H1 (cell line): ENCODE results near the gene NT5DC1. TPM values are rescaled to one million over a fixed set of nuclear protein-coding genes. Genes with fewer than 3 reads are reported as not detected.

Experiments
- CTCF ChIA-PET: fragments of 300-600 bp; sonication (Branson Sonifier 250); formaldehyde crosslinking; loops from one replicate; lab custom pipeline; 2021; ENCODE audit not compliant: partially characterized antibody; lab: Charles Lee
- POLR2A ChIA-PET: fragments of 300-600 bp; sonication (Branson Sonifier 250); formaldehyde crosslinking; loops from one replicate; lab custom pipeline; 2021; ENCODE audit warnings: inconsistent platforms; ENCODE audit not compliant: partially characterized antibody; lab: Charles Lee
- DNase-seq, 2 experiments: peaks; one replicate each; pipeline versions ENCODE4 v3.0.0 to v3.0.0-alpha.2; 2010 to 2022; ENCODE audit warnings: low spot score in 2 of 2, low read depth in 1 of 2, mixed read lengths in 1 of 2
- FAIRE-seq: peaks from 2 replicates; lab custom pipeline; 2011; peaks lifted over from hg19 to GRCh38; lab: Jason Lieb, UNC
- H2AFZ ChIP-seq: 2 replicates; pipeline ENCODE4 v1.8.1; 2012; ENCODE audit warnings: low read length, inconsistent platforms
- H2AK5ac ChIP-seq: 2 replicates; pipeline ENCODE4 v1.6.1; 2013; ENCODE audit warnings: low read depth, low read length
- H2BK120ac ChIP-seq: replicated peaks from 2 replicates; pipeline ENCODE3; 2013; ENCODE audit warnings: low read depth, low read length, inconsistent platforms
- H2BK12ac ChIP-seq: 2 replicates; pipeline ENCODE4 v1.6.1; 2013; ENCODE audit warnings: low read depth, low read length
- H2BK15ac ChIP-seq: 2 replicates; pipeline ENCODE4 v1.6.1; 2013; ENCODE audit warnings: low read length
- H2BK20ac ChIP-seq: 2 replicates; pipeline ENCODE4 v1.6.1; 2013; ENCODE audit warnings: low read length
- H2BK5ac ChIP-seq: 2 replicates; pipeline ENCODE4 v1.6.1; 2013; ENCODE audit warnings: low read depth, low read length
- H3K14ac ChIP-seq: 2 replicates; pipeline ENCODE4 v1.6.1; 2013; ENCODE audit warnings: inconsistent platforms; ENCODE audit not compliant: insufficient read length
- H3K18ac ChIP-seq: 2 replicates; pipeline ENCODE4 v1.6.1; 2013; ENCODE audit warnings: low read length; ENCODE audit errors: extremely low read depth
- H3K23ac ChIP-seq: 2 replicates; pipeline ENCODE4 v1.6.1; 2013; ENCODE audit warnings: inconsistent platforms; ENCODE audit not compliant: insufficient read length
- H3K23me2 ChIP-seq: 2 replicates; pipeline ENCODE4 v1.6.1; 2013; ENCODE audit warnings: low read depth, low read length
- H3K27ac ChIP-seq: 2 replicates; pipeline ENCODE4 v1.6.1; 2011; ENCODE audit warnings: low read depth, low read length, inconsistent platforms
- H3K27me3 ChIP-seq, 4 experiments: replicated peaks in 1 of 4; 1 replicate in 1 of 4; 2 replicates in 3 of 4; pipeline versions ENCODE4 v1.6.1 to v1.8.1; 2011 to 2013; ENCODE audit warnings: low read length in 3 of 4, mild to moderate bottlenecking in 3 of 4, inconsistent platforms in 2 of 4, mixed read lengths in 2 of 4, moderate library complexity in 1 of 4; ENCODE audit not compliant: control insufficient read depth in 3 of 4, insufficient read depth in 3 of 4; ENCODE audit errors: extremely low read depth in 1 of 4
- H3K36me3 ChIP-seq, 4 experiments: 2 replicates each; pipeline versions ENCODE4 v1.6.1 to v1.8.1; 2011 to 2013; ENCODE audit warnings: mild to moderate bottlenecking in 4 of 4, low read length in 3 of 4, moderate library complexity in 2 of 4, control low read depth in 1 of 4, inconsistent platforms in 1 of 4; ENCODE audit not compliant: insufficient read depth in 4 of 4, control insufficient read depth in 2 of 4
- H3K4ac ChIP-seq: replicated peaks from 2 replicates; pipeline ENCODE3; 2013; ENCODE audit warnings: low read length, low read depth, mixed read lengths, inconsistent platforms; ENCODE audit not compliant: insufficient read length
- H3K4me1 ChIP-seq, 4 experiments: replicated peaks in 1 of 4; 1 replicate in 1 of 4; 2 replicates in 3 of 4; pipeline versions ENCODE4 v1.6.1 to v1.8.1; 2011 to 2013; ENCODE audit warnings: low read length in 3 of 4, inconsistent platforms in 2 of 4, mixed read lengths in 1 of 4; ENCODE audit not compliant: insufficient read depth in 4 of 4, control insufficient read depth in 3 of 4
- H3K4me2 ChIP-seq, 2 experiments: 2 replicates each; pipeline versions ENCODE4 v1.6.1 to v1.8.1; 2011 to 2013; ENCODE audit warnings: low read depth in 2 of 2, low read length in 2 of 2, control low read depth in 1 of 2, inconsistent platforms in 1 of 2, mild to moderate bottlenecking in 1 of 2; ENCODE audit not compliant: insufficient read depth in 1 of 2
- H3K4me3 ChIP-seq, 4 experiments: fragments of 200-600, 300-600 bp in 1 of 4; sonication (generic), shearing (Covaris generic), sonication (Bioruptor Twin) in 1 of 4; 2 replicates each; pipeline versions ENCODE4 v1.5.1 to v1.8.1; 2011 to 2016; ENCODE audit warnings: low read length in 4 of 4, low read depth in 3 of 4, control low read depth in 2 of 4, inconsistent platforms in 2 of 4, mild to moderate bottlenecking in 2 of 4, mixed read lengths in 1 of 4, moderate library complexity in 1 of 4; ENCODE audit not compliant: insufficient read depth in 2 of 4; ENCODE audit errors: extremely low read depth in 1 of 4
- H3K56ac ChIP-seq: replicated peaks from 2 replicates; pipeline ENCODE3; 2013; ENCODE audit warnings: low read depth, mild to moderate bottlenecking, mixed read lengths, low read length, inconsistent platforms; ENCODE audit not compliant: insufficient read length
- H3K79me1 ChIP-seq: 2 replicates; pipeline ENCODE4 v1.6.1; 2013; ENCODE audit warnings: low read depth, low read length, control low read depth
- H3K79me2 ChIP-seq, 2 experiments: 2 replicates each; pipeline versions ENCODE4 v1.6.1 to v1.8.1; 2012 to 2013; ENCODE audit warnings: low read length in 2 of 2, mild to moderate bottlenecking in 2 of 2, inconsistent platforms in 1 of 2; ENCODE audit not compliant: insufficient read depth in 2 of 2, control insufficient read depth in 1 of 2
- H3K9ac ChIP-seq, 4 experiments: replicated peaks in 1 of 4; 1 replicate in 1 of 4; 2 replicates in 3 of 4; pipeline versions ENCODE4 v1.6.1 to v1.8.1; 2011 to 2013; ENCODE audit warnings: low read depth in 3 of 4, low read length in 3 of 4, control low read depth in 2 of 4, mild to moderate bottlenecking in 2 of 4, moderate library complexity in 2 of 4, inconsistent platforms in 1 of 4; ENCODE audit errors: extremely low read depth in 1 of 4
- H3K9me3 ChIP-seq, 2 experiments: 2 replicates each; pipeline versions ENCODE4 v1.6.1 to v1.8.1; 2012 to 2013; ENCODE audit warnings: mild to moderate bottlenecking in 2 of 2, moderate library complexity in 2 of 2, control low read depth in 1 of 2, inconsistent platforms in 1 of 2, low read depth in 1 of 2, low read length in 1 of 2, mixed read lengths in 1 of 2; ENCODE audit not compliant: insufficient read depth in 2 of 2
- H4K20me1 ChIP-seq, 2 experiments: replicated peaks in 1 of 2; 2 replicates each; pipeline versions ENCODE3 to v1.8.1; 2011 to 2013; ENCODE audit warnings: inconsistent platforms in 2 of 2, low read length in 2 of 2, mild to moderate bottlenecking in 1 of 2; ENCODE audit not compliant: insufficient read depth in 2 of 2, control insufficient read depth in 1 of 2
- H4K5ac ChIP-seq: 2 replicates; pipeline ENCODE4 v1.6.1; 2013; ENCODE audit warnings: low read length, low read depth, mixed read lengths, inconsistent platforms; ENCODE audit not compliant: insufficient read length
- H4K8ac ChIP-seq: 2 replicates; pipeline ENCODE4 v1.8.0; 2013; ENCODE audit warnings: mild to moderate bottlenecking, moderate library complexity, low read length, inconsistent platforms; ENCODE audit not compliant: insufficient read depth; ENCODE audit errors: extremely low read depth
- H4K91ac ChIP-seq: replicated peaks from 2 replicates; pipeline ENCODE3; 2013; ENCODE audit warnings: low read length, mixed read lengths, inconsistent platforms; ENCODE audit not compliant: insufficient read length
- ASH2L ChIP-seq: fragments of 200-600, 300-600 bp; sonication (generic); IDR thresholded peaks from one replicate; pipeline ENCODE4 v1.7.1; 2017; ENCODE audit warnings: low read length
- BRCA1 ChIP-seq: IDR thresholded peaks from 2 replicates; pipeline ENCODE4 v1.6.1; 2012; ENCODE audit warnings: low read depth, low read length, improper control_type of control experiment
- CEBPB ChIP-seq: IDR thresholded peaks from 2 replicates; pipeline ENCODE4 v1.6.1; 2012; ENCODE audit warnings: low read depth, low read length
- CREB1 ChIP-seq: IDR thresholded peaks from 2 replicates; pipeline ENCODE4 v1.6.1; 2012; ENCODE audit warnings: inconsistent platforms
- EP300 ChIP-seq, 2 experiments: IDR thresholded peaks; 1 replicate in 1 of 2; 2 replicates in 1 of 2; pipeline ENCODE4 v1.6.1; 2011 to 2012; ENCODE audit warnings: low read depth in 2 of 2, low read length in 2 of 2, mild to moderate bottlenecking in 2 of 2, borderline replicate concordance in 1 of 2, inconsistent platforms in 1 of 2, moderate library complexity in 1 of 2
- EZH2 ChIP-seq: fragments of 200-600 bp; sonication (generic); IDR thresholded peaks from 2 replicates; pipeline ENCODE4 v1.7.1; 2012; ENCODE audit warnings: low read depth, mild to moderate bottlenecking, moderate library complexity, low read length, inconsistent platforms; ENCODE audit not compliant: severe bottlenecking
- RFX5 ChIP-seq: IDR thresholded peaks from 2 replicates; pipeline ENCODE4 v1.6.1; 2011; ENCODE audit warnings: low read depth, low read length, improper control_type of control experiment, borderline replicate concordance
- SIN3A ChIP-seq, 2 experiments: IDR thresholded peaks in 1 of 2; conservative IDR thresholded peaks in 1 of 2; 2 replicates each; pipeline ENCODE4 v1.6.1; 2011 to 2012; ENCODE audit warnings: low read length in 2 of 2, improper control_type of control experiment in 1 of 2, low read depth in 1 of 2, mild to moderate bottlenecking in 1 of 2
- SP2 ChIP-seq: IDR thresholded peaks from 2 replicates; pipeline ENCODE4 v1.6.1; 2012; ENCODE audit warnings: mild to moderate bottlenecking, low read length, inconsistent platforms
- SP4 ChIP-seq: IDR thresholded peaks from 2 replicates; pipeline ENCODE4 v1.6.1; 2012; ENCODE audit warnings: low read length, inconsistent platforms
- TAF1 ChIP-seq: IDR thresholded peaks from 2 replicates; pipeline ENCODE4 v1.6.1; 2011; ENCODE audit warnings: mild to moderate bottlenecking, low read depth, low read length
- WGBS, 2 experiments: shearing (Covaris generic) in 1 of 2; methylation state at CpG; one replicate each; pipeline versions ENCODE4 v1.1.6 to v1.1.7; 2013 to 2015; ENCODE audit warnings: low lambda C conversion rate in 2 of 2, mixed read lengths in 2 of 2, inconsistent platforms in 1 of 2, low coverage in 1 of 2, missing lambda C conversion rate in 1 of 2; ENCODE audit not compliant: insufficient replicate concordance in 2 of 2, insufficient coverage in 1 of 2, insufficient read length in 1 of 2; ENCODE audit errors: extremely low coverage in 1 of 2, missing lambda C conversion rate in 1 of 2; 5-methylcytosine and 5-hydroxymethylcytosine counted together
- polyA plus RNA-seq, 7 experiments: library from polyadenylated mRNA; depleted of rRNA in 3 of 7; stranded (reverse) in 5 of 7; unstranded in 2 of 7; fragments of >200 nt in 5 of 7; fragments of 200-250 nt in 2 of 7; gene quantifications; 1 replicate in 5 of 7; 2 replicates in 1 of 7; 4 replicates in 1 of 7; pipeline versions ENCODE4 v1.2.1 to v1.2.3, GENCODE V29; 2011 to 2013; ENCODE audit warnings: missing spikeins in 2 of 7, mixed read lengths in 2 of 7
- total RNA-seq: library from RNA; stranded (reverse); fragmentation: NEBNext Ultra II Directional; extraction: Animal tissue kit (Norgen Biotek cat#: 25700); gene quantifications from 2 replicates; pipeline ENCODE4 v1.2.1, GENCODE V29; 2021
- TF ChIP-seq, protein P1 (sequence below): IDR thresholded peaks from 2 replicates; pipeline ENCODE4 v1.6.1; 2011; ENCODE audit warnings: low read length, improper control_type of control experiment

Gene NT5DC1
- total and polyA plus RNA-seq, 2 of the 8 experiments (the other 6 are each of a cell fraction or from before 2014, with no cell fraction given), result 25.3 to 72.7 TPM

- H3K18ac ChIP-seq, result no peak overlapping the region
- no peaks in the 10 kb centered on the region for H3K9me3 ChIP-seq
- no peak overlapping the region for H3K56ac ChIP-seq
- peaks cover 2 to 12% (median 4%) of the 10 kb centered on the region in 4 experiments; a peak in 3 of 8 replicates for H3K36me3 ChIP-seq
- WGBS, 2 experiments, result 73% methylated on average over 3 of the region's 3 CpGs; no CpG with 5 or more reads in 1 of the 2 experiments
- no peak overlapping the region for H4K5ac ChIP-seq
- H4K91ac ChIP-seq, result no peak overlapping the region
- H3K14ac ChIP-seq, result no peak overlapping the region
- H2BK120ac ChIP-seq, result no peak overlapping the region
- H2AK5ac ChIP-seq, result no peak overlapping the region
- DNase-seq (no peak), FAIRE-seq (no peak)
- no peak overlapping the region for H3K4ac ChIP-seq
- peak overlapping the region in 3 of 4 experiments; percentile 5 to 56 (median 8); a peak in 2 of 7 replicates for H3K9ac ChIP-seq
- H3K79me2 ChIP-seq, result peaks cover 10 to 47% of the 10 kb centered on the region in 2 experiments
- peaks cover 6% of the 10 kb centered on the region for H3K79me1 ChIP-seq
- CTCF ChIA-PET, result interaction anchor here (1.2 to 5.3 kb wide), 4 partner anchors 9 to 284 kb away, joined by 3 to 32 read pairs (median 4); no protein-coding TSS in a partner anchor
- H3K27ac ChIP-seq, result no peak overlapping the region
- H2BK15ac ChIP-seq, result no peak overlapping the region
- H3K23ac ChIP-seq, result no peak overlapping the region
- no peak overlapping the region for H2BK20ac ChIP-seq
- peaks cover 10 to 16% of the 10 kb centered on the region in 2 experiments for H4K20me1 ChIP-seq
- H3K4me1 ChIP-seq, result peaks cover 3 to 12% (median 12%) of the 10 kb centered on the region in 4 experiments; a peak in 5 of 7 replicates
- no peak for TF ChIP-seq TAF1
- TF ChIP-seq EZH2, result no peak
- no peak for TF ChIP-seq SP2
- TF ChIP-seq, protein P1, sequence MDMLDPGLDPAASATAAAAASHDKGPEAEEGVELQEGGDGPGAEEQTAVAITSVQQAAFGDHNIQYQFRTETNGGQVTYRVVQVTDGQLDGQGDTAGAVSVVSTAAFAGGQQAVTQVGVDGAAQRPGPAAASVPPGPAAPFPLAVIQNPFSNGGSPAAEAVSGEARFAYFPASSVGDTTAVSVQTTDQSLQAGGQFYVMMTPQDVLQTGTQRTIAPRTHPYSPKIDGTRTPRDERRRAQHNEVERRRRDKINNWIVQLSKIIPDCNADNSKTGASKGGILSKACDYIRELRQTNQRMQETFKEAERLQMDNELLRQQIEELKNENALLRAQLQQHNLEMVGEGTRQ, result no peak
- no peak for TF ChIP-seq SIN3A (conservative IDR thresholded peaks at IDR 0.05 in 1 of 2, IDR thresholded peaks at IDR 0.05 in 1 of 2; ENCODE audit: low read depth in 1 of 2, low read length in 2 of 2)
- no peak for TF ChIP-seq EP300 (IDR thresholded peaks at IDR 0.05; ENCODE audit: borderline replicate concordance in 1 of 2, low read depth in 2 of 2, low read length in 2 of 2)
- TF ChIP-seq RFX5, result no peak
- no peak for TF ChIP-seq BRCA1
- TF ChIP-seq CEBPB, result no peak
- TF ChIP-seq CREB1, result no peak
- no peak for TF ChIP-seq SP4
- no peak for TF ChIP-seq ASH2L
- POLR2A ChIA-PET, result interaction anchor here (0.7 to 4.5 kb wide), 4 partner anchors 23 to 103 kb away, joined by 3 to 26 read pairs (median 4); partner anchors contain the start of genes DSE and TSPYL4
- H3K4me3 ChIP-seq, result peak overlapping the region in 3 of 4 experiments; percentile 3 to 90 (median 40); a peak in 5 of 8 replicates
- H4K8ac ChIP-seq, result no peak overlapping the region
- no peaks in the 10 kb centered on the region for H3K27me3 ChIP-seq
- no peak overlapping the region for H2BK5ac ChIP-seq
- H2AFZ ChIP-seq, result no peak overlapping the region
- H3K4me2 ChIP-seq, result peak overlapping the region; percentile 62 to 98
- H2BK12ac ChIP-seq, result no peak overlapping the region
- peaks cover 6% of the 10 kb centered on the region for H3K23me2 ChIP-seq
Measured at GRCh38 chr6:116277124-116277523, 176.5 kb downstream of the NT5DC1 start.
